OCI-LY7 (cell line): ENCODE results near the gene ENDOD1.

Source experiments
- CTCF ChIP-seq: fragments of 200-600 bp; sonication (generic); conservative IDR thresholded peaks from 2 replicates; pipeline ENCODE4 v1.5.1; 2014; ENCODE audit warnings: mild to moderate bottlenecking, antibody characterized with exemption, low read length, moderate library complexity, mixed read lengths
- EZH2phosphoT487 ChIP-seq: fragments of 200-600 bp; sonication (generic); IDR thresholded peaks from 2 replicates; pipeline ENCODE4 v1.6.1; 2018; ENCODE audit warnings: low read depth, borderline replicate concordance, mild to moderate bottlenecking, mixed run types, antibody characterized with exemption, low read length, moderate library complexity, mixed read lengths

GRCh38 chr11:95153857-95154246 lies 64.2 kb downstream of the ENDOD1 start:
- no peak for TF ChIP-seq CTCF
- TF ChIP-seq EZH2phosphoT487: no peak
